ENCODE results near the gene CHIT1. TPM values are rescaled to one million over a fixed set of nuclear protein-coding genes. Genes with fewer than 3 reads are reported as not detected.

The CHIT1 gene
- total RNA-seq, 2 experiments from 2014 or later, result 1.9 to 3.6 TPM

- intact Hi-C loops (cut with micrococcal nuclease; ENCODE audit: unreplicated experiment), result no loop called here
- DNase-seq (ENCODE audit: low spot score), result no peak
- no peak for TF ChIP-seq CTCF (conservative IDR thresholded peaks at IDR 0.05; ENCODE audit: low read length)
- TF ChIP-seq EZH2phosphoT487 (IDR thresholded peaks at IDR 0.05; ENCODE audit: borderline replicate concordance, low read depth, low read length), result no peak
- no peaks in the 10 kb centered on the region for H4K20me1 ChIP-seq (ENCODE audit: insufficient read depth, low read length)
- BruUV-seq (replicated peaks), result no TSS peak
- H3K79me2 ChIP-seq (ENCODE audit: insufficient read depth, low read depth, low read length), result no peaks in the 10 kb centered on the region
- no peak overlapping the region for H3K27ac ChIP-seq (ENCODE audit: low read depth, low read length, poor library complexity, severe bottlenecking)
- no peaks in the 10 kb centered on the region for H3K4me1 ChIP-seq (ENCODE audit: insufficient read depth, low read length, poor library complexity, severe bottlenecking)
- no peak overlapping the region for H2AFZ ChIP-seq (ENCODE audit: low read length)
- ChIA-PET CTCF (ENCODE audit: unreplicated experiment) (no interaction called here), POLR2A (no interaction called here)
- no peaks in the 10 kb centered on the region for H3K9me2 ChIP-seq (ENCODE audit: insufficient read depth, low read length)
- H3K4me2 ChIP-seq (ENCODE audit: low read length), result no peak overlapping the region
- H3K4me3 ChIP-seq (ENCODE audit: low read depth, low read length, poor library complexity, severe bottlenecking), result no peak overlapping the region
- no peaks in the 10 kb centered on the region for H3K36me3 ChIP-seq (ENCODE audit: insufficient read depth, low read length)
- H3K9me3 ChIP-seq (ENCODE audit: low read length), result no peaks in the 10 kb centered on the region
Measured at GRCh38 chr1:203188686-203189232, 40.7 kb downstream of the CHIT1 start.

GRCh38 chr1:203187689-203188264 lies 41.7 kb downstream of the CHIT1 start:
- Histone ChIP-seq H3K36me3 (ENCODE audit: insufficient read depth, low read length) (no peaks in the 10 kb centered on the region), H4K20me1 (ENCODE audit: insufficient read depth, low read length) (no peaks in the 10 kb centered on the region), H3K27ac (ENCODE audit: low read depth, low read length, poor library complexity, severe bottlenecking) (no peak overlapping the region), H2AFZ (ENCODE audit: low read length) (no peak overlapping the region), H3K4me2 (ENCODE audit: low read length) (no peak overlapping the region), H3K9me3 (ENCODE audit: low read length) (no peaks in the 10 kb centered on the region), H3K4me1 (ENCODE audit: insufficient read depth, low read length, poor library complexity, severe bottlenecking) (no peaks in the 10 kb centered on the region), H3K4me3 (ENCODE audit: low read depth, low read length, poor library complexity, severe bottlenecking) (no peak overlapping the region), H3K79me2 (ENCODE audit: insufficient read depth, low read depth, low read length) (no peaks in the 10 kb centered on the region), H3K9me2 (ENCODE audit: insufficient read depth, low read length) (no peaks in the 10 kb centered on the region)
- POLR2A ChIA-PET, result interaction anchor here (0.7 kb wide), 1 partner anchor 137 kb away, joined by 3 read pairs; no protein-coding TSS in a partner anchor
- DNase-seq (ENCODE audit: low spot score), result no peak
- CTCF ChIA-PET (ENCODE audit: unreplicated experiment), result no interaction called here
- TF ChIP-seq EZH2phosphoT487 (IDR thresholded peaks at IDR 0.05; ENCODE audit: borderline replicate concordance, low read depth, low read length) (no peak), CTCF (conservative IDR thresholded peaks at IDR 0.05; ENCODE audit: low read length) (no peak)
- no TSS peak for BruUV-seq (replicated peaks)
- intact Hi-C loops (cut with micrococcal nuclease; ENCODE audit: unreplicated experiment), result no loop called here

- Histone ChIP-seq H4K20me1 (ENCODE audit: insufficient read depth, low read length) (no peaks in the 10 kb centered on the region), H3K4me2 (ENCODE audit: low read length) (no peak overlapping the region), H3K9me2 (ENCODE audit: insufficient read depth, low read length) (no peaks in the 10 kb centered on the region), H3K4me3 (ENCODE audit: low read depth, low read length, poor library complexity, severe bottlenecking) (no peak overlapping the region), H3K79me2 (ENCODE audit: insufficient read depth, low read depth, low read length) (no peaks in the 10 kb centered on the region), H3K9me3 (ENCODE audit: low read length) (no peaks in the 10 kb centered on the region), H3K27ac (ENCODE audit: low read depth, low read length, poor library complexity, severe bottlenecking) (no peak overlapping the region), H3K36me3 (ENCODE audit: insufficient read depth, low read length) (no peaks in the 10 kb centered on the region), H3K4me1 (ENCODE audit: insufficient read depth, low read length, poor library complexity, severe bottlenecking) (no peaks in the 10 kb centered on the region), H2AFZ (ENCODE audit: low read length) (no peak overlapping the region)
- POLR2A ChIA-PET, result interaction anchor here (0.7 kb wide), 1 partner anchor 137 kb away, joined by 3 read pairs; no protein-coding TSS in a partner anchor
- no peak for TF ChIP-seq EZH2phosphoT487 (IDR thresholded peaks at IDR 0.05; ENCODE audit: borderline replicate concordance, low read depth, low read length)
- no peak for TF ChIP-seq CTCF (conservative IDR thresholded peaks at IDR 0.05; ENCODE audit: low read length)
- DNase-seq (ENCODE audit: low spot score), result no peak
- BruUV-seq (replicated peaks), result no TSS peak
- CTCF ChIA-PET (ENCODE audit: unreplicated experiment), result no interaction called here
- intact Hi-C loops (cut with micrococcal nuclease; ENCODE audit: unreplicated experiment), result no loop called here
Measured at GRCh38 chr1:203187304-203187685, 42.2 kb downstream of the CHIT1 start.

Measured in OCI-LY7 (cell line).